ENCODE data around the gene LAMA3. TPM values are rescaled to one million over a fixed set of nuclear protein-coding genes. Genes with fewer than 3 reads are reported as not detected.

LAMA3 gene
- total RNA-seq, 1 donor: 5.2 TPM

DNA sequence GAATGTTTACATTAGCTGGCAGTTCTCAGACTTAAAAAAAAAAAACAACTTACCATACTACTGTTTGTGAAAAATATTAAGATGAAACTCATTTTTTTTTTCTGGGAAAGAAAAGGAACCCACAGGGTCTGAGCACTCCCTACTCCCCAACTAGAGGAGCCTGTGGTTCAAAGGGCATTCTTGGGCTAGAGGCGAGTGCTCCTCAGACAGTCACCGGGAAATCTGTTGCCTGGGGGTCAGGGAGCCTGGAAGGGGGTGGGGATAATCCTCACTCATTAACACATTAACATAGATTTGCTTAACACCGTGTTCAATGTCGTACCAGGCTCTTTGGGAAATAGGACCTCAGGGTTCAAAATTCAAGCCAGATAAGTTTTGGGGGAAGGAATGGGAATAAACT lies 57.6 kb downstream of the LAMA3 start:
- DNase-seq (ENCODE audit: low read depth): no peak
- TF ChIP-seq, protein P1, sequence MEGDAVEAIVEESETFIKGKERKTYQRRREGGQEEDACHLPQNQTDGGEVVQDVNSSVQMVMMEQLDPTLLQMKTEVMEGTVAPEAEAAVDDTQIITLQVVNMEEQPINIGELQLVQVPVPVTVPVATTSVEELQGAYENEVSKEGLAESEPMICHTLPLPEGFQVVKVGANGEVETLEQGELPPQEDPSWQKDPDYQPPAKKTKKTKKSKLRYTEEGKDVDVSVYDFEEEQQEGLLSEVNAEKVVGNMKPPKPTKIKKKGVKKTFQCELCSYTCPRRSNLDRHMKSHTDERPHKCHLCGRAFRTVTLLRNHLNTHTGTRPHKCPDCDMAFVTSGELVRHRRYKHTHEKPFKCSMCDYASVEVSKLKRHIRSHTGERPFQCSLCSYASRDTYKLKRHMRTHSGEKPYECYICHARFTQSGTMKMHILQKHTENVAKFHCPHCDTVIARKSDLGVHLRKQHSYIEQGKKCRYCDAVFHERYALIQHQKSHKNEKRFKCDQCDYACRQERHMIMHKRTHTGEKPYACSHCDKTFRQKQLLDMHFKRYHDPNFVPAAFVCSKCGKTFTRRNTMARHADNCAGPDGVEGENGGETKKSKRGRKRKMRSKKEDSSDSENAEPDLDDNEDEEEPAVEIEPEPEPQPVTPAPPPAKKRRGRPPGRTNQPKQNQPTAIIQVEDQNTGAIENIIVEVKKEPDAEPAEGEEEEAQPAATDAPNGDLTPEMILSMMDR (IDR thresholded peaks at IDR 0.05; ENCODE audit: insufficient read depth, low read depth, low read length): no peak
- no peak overlapping the region for H3K4me3 ChIP-seq (ENCODE audit: low read depth, low read length)

DNA sequence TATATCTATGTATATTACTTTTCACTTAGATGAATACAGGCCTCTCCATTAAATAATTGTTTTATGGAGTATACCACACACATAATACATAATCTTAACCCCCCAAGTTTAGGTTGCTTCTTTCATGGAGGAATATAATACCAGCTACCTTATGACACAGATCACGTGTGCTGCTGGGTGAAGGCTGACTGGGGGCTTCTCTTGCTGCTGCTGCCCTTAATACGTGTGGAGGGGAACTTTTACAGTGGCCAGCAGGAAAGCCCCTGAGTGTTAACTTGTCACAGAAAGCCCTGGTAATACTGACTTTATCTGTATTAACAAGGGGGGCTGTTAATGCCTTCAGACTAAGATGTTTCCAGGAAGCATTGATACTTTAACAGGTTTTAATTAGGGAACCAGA lies 63.1 kb downstream of the LAMA3 start:
- H3K4me3 ChIP-seq (ENCODE audit: low read depth, low read length): no peak overlapping the region
- no peak for DNase-seq (ENCODE audit: low read depth)
- TF ChIP-seq, protein P1 (IDR thresholded peaks at IDR 0.05; ENCODE audit: insufficient read depth, low read depth, low read length): no peak

DNA sequence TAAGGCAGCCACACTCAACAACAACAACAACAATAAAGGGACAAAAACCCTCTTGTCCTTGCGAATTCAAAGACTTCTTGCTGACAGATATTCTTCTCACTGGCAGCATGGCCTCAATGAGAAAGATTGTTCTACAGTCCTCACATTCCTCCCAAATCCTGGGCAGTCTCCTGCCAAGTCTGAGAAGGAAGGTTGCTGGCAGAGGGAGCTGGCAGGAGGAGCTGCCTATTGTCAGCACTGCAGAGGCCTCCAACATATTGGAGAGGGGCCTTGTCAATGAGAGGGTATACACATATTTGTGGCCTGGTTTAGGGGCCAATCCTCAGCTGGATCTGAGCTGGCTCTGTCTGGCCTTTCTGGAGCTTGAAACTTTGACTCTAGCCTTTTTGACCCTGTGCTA lies 63.5 kb downstream of the LAMA3 start:
- H3K4me3 ChIP-seq (ENCODE audit: low read depth, low read length): no peak overlapping the region
- TF ChIP-seq, protein P1 (IDR thresholded peaks at IDR 0.05; ENCODE audit: insufficient read depth, low read depth, low read length): no peak
- DNase-seq (ENCODE audit: low read depth): no peak

DNA sequence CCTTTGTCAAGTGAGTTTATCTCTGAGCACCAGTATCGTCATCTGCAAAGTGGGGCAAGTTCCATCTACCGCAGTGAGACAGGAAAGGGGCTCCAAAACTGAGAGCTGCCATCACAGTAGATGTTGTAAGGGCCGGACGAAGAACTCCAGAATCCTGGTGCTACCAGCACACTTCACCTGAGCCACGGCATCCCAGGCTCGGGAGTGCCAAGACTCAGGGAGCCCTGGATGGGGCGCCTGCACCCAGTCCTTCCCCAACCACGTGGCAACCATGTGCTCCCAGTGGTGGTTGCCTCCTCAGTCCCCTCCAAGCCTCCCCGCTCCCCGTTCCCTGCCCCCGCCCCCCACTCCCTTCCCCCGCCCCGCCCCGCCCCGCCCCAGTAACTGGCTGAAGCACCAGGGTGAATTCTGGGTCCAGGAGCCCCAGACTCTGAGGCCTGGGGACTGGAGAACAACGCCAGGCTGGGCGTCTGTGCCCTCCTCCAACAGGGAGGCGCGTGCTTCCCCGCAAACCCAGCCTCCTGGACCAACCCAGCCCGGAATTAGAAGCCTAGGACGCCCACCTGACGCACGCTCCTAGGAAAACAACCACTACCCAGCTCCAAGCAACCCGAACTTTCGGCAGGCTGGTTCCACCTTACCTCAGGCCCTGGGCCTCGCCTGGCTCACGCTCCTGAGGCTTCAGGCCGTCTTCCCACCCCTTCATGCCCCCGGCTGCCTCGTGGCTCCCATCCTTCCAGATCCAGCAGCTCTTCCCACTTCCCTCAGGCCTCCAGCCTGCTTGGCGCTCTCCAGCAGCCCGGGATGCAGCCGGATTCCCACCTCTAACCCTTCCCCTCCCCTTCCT lies 67.6 kb downstream of the LAMA3 start:
- no peak for DNase-seq (ENCODE audit: low read depth)
- H3K4me3 ChIP-seq (ENCODE audit: low read depth, low read length): no peak overlapping the region
- TF ChIP-seq, protein P1 (IDR thresholded peaks at IDR 0.05; ENCODE audit: insufficient read depth, low read depth, low read length): no peak

DNA sequence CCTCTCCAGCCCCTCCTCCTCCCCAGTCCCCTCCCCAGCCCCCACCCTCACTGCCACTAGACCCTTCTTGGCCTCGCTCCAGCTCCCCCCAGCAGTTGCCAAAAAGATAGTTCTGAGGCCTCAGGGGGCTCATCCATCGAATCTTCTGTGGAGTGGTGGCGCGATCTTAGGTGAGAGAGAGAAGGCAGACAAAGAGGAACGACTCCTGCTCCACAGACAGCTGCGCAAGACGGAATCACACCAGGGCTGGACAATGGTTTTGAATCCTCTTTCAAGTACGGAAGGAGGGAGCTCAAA lies 68.1 kb downstream of the LAMA3 start:
- TF ChIP-seq, protein P1 (IDR thresholded peaks at IDR 0.05; ENCODE audit: insufficient read depth, low read depth, low read length): no peak

DNA sequence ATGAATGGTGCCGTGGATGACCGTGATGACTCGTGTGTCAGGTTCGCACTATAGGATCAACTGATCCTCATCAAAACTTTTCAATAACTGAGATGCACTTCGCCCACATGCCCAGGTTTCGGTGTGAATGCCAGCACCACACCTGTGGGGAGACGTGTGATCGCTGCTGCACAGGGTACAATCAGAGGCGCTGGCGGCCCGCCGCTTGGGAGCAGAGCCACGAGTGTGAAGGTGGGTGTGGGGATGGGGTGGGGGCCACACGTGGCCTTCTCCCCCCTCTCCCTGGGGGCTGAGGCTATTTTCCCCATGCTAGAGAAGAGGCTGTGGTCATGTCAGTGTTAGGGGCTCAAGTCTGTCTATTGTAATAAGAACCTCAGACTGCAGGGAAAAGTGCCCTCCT lies 69.0 kb downstream of the LAMA3 start:
- DNase-seq (ENCODE audit: low read depth): no peak
- TF ChIP-seq, protein P1 (IDR thresholded peaks at IDR 0.05; ENCODE audit: insufficient read depth, low read depth, low read length): no peak
- H3K4me3 ChIP-seq (ENCODE audit: low read depth, low read length): no peak overlapping the region

More for the DNA sequence above, 68.1 kb downstream of the LAMA3 start:
- no peak overlapping the region for H3K4me3 ChIP-seq (ENCODE audit: low read depth, low read length)
- no peak for DNase-seq (ENCODE audit: low read depth)

DNA sequence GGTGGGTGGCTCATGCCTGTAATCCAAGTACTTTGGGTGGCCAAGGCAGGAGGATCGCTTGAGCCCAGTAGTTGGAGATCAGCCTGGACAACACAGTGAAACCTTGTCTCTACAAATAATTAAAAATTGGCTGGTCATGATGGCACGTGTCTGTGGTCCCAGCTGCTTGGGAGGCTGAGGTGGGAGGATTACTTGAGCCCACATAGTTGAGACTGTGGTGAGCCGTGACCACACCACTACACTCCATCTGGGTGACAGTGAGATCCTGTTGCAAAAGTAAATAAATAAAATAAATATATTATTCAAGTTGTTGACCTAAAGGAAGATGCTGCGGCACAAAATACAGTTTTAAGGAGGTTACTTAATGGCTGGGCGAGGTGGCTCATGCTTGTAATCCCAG lies 72.7 kb downstream of the LAMA3 start:
- no peak overlapping the region for H3K4me3 ChIP-seq (ENCODE audit: low read depth, low read length)
- no peak for DNase-seq (ENCODE audit: low read depth)
- TF ChIP-seq, protein P1 (IDR thresholded peaks at IDR 0.05; ENCODE audit: insufficient read depth, low read depth, low read length): no peak
